ENCODE measurements around the gene WNT6.

Gene WNT6

DNA sequence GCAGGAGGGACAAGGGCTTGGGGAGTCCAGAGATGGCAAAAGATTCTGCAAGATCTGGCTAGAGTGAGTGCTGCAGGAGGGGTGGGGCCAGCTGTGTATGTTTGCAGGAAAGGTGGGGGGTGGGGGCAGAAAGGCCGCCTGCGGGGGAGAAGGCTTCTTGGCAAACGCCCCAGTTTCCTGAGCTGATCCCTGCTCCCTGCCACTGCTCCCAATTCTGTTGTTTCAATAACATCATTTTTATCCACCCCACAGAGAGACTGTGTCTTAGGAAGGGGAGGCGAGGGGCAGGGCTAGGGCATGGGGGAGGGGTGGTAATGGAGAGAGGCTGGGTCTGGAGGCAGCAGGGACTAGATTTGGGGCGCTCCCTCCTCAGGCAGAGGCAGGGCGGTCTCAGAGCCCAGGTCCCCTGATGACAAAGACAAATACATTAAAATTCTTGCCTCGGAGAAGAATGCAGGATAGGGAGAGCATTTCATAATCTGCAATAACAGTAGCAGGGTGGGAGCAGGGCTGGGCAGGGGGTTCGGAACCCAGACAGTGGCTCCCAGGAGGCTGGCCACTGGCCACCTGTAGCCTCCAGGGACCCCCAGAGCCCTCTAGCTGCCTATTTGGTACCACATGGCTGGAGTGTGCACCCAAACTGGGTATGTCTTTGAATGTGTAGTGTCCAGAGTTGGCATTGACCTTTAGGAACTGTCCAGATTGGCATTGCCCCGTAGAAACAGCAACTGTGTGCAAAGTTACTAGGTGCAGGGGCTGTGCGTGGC, 2.1 kb upstream of the WNT6 start:
- DNase-seq (ENCODE audit: low read depth in 2 of 2), result no peak

DNA sequence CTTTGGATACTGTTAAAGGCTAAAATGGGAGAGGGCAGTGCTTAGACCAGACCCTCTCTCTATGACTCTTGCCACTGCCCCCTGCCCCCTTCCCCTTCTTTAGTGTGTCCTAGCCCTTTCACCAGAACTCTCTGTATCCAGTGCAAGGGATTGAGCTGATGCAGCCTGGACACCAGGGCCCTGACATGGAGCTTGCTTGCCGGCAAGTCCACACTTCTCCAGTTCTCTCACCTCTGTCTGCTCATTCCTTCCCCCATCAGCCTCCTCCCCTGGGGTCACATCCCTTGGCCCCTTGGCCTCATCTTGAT, 1.5 kb upstream of the WNT6 start:
- DNase-seq (ENCODE audit: low read depth in 2 of 2), result no peak

DNA sequence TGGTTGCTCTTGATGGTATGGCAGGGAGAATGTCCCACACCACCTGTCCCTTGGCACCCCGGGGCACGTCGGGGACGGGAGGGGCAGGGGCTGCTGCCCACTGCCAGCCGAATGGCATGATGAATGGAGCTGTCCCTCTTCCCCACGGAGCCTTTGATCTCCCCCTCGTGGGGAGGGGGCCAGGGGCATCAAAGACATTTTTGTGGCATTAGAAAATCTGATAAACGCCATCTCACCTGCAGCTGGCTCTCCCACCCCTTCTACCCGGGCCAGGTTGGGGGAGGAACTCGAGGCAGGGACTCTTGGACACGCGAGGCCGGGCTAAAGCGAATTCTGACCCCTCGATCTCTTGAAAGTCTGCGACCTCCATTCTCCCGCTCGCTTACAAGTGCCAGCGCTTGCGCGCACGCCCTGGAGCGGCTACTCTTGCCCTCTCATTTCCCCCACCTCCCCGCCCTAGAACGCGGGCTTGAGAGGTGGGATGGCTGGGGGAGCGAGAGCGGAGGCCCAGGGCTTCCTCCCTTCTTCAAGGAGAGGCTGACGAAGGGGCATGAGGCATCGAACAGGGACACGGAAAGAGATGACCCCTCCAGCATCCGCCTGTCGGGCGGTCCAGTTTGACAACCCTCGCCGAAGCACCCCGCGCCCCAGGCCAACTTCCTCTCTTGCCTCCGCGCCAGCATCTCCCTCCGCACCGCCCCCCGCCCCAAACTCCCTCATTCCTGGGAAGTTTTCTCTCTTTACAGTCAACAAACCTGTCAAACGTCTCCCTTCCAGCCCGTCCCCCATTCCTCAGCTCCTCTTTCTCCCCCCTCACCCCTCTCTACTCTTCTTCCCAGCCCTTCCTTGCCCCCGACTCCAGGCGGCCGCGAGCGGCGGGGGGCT, 692 bp upstream of the WNT6 start:
- no peak for DNase-seq (ENCODE audit: low read depth in 2 of 2)

DNA sequence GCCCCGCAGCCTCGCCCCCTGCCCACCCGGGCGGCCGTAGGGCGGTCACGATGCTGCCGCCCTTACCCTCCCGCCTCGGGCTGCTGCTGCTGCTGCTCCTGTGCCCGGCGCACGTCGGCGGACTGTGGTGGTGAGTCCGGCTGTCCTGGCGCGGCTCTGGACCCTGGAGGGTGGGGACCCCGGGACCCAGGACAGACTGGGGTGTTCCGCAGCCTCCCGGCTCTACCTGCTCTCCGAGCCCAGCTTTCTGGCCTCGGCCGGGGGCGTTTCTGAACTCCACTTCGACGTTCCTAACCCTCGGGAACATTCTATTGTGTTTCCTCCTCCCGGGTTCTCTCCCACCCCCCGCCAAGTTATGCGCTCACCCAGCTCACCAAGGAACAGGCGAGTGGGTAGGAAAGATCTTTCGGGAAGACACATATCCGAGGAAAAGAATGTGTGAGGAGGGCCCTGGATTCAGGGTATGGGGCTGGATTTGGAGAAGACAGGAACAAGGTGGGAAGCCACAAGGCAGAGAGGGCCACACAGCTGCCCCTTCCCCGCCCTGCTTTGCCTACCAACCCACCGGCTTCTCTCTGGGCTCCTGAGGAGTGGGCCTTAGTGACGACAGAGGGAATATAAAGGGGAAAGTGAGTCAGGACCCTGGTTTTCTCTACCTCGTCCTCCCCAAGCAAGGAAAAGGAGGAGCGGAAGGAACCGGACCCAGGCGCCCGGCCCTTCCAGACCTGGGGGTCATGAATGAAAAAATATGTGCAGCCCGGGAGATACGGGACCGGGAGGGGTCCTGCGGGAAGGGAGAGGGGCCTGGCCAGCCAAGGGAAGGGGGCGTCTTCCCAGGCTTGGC, 605 bp downstream of the WNT6 start:
- no peak for DNase-seq (ENCODE audit: low read depth in 2 of 2)

DNA sequence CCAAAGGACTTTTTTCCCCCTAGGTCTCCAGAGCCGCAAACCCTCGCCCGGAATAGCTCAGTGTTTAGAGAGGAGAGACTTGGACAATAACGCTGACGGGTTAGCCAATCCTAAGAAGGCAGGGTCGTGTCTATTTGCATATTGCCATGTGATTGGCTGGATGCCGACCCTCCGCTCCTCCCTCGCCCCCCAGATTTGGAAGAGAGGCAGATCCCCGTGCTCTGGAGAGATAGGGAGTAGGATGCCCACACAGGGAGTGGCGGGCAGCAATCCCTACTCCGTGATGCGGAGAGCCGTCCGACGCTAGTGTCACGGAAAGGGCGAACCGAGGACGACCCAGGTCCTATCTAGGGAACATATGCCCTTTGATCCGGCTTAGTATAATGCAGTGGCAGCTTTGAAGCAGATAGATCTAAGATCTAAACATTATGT, 1.4 kb downstream of the WNT6 start:
- DNase-seq (ENCODE audit: low read depth in 2 of 2), result no peak

DNA sequence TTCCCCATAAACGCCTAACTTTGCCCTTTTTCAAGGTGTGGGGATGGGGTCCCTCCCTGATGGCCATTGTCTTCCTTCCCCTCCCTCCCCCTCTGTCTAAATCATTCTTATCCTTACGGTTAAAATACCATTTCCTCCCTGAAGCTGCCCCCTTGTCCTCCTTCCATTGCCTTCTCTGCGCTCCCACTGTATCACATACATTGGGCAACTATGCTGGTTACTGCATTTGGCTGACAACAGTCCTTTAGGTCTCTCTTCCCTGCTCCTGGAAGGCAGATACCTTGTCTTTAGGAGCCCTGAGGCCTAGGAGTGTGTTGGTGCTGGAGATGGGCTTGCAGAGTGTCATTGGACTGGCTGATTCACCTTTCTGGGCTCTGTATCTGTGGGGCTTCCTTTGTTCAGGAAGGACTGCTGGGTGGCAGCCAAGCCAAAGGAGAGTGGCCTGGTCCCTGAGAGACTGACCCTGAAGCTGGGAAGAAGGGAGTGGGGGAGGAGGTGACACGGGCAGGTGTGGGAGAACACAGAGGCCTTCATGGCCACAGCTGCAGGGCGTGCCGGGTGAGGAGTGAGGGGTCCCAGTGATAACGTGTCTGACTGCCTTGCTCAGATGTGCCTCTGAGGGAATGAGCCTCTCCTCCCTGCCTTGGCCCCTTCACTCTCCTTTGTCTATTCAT, 2.2 kb downstream of the WNT6 start:
- DNase-seq (ENCODE audit: low read depth in 2 of 2), result no peak

DNA sequence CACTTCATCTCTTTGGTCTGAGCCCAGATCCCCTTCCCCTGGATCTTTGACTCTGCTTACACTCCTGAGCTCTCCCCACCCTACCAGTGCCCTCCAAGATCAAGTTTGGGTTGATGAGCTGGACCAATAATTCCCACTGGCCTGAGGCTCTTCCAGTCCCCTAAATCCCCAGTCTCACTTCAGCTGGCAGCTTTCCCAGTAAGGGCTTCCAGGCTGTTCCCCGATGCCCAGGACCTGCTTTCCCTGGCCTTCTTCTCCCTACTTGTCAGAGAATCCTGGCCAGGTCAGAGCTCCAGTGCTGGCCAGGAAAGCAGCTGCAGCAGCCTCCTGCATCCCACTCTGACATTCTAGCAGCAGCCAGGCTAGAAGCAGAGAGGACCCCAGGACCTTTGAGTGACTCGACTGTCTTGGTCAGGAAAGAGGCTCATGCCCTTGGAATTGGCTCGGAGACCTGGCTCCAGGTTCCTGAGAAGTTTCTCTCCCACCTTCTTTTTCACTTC, 3.5 kb downstream of the WNT6 start:
- no peak for DNase-seq (ENCODE audit: low read depth in 2 of 2)

DNA sequence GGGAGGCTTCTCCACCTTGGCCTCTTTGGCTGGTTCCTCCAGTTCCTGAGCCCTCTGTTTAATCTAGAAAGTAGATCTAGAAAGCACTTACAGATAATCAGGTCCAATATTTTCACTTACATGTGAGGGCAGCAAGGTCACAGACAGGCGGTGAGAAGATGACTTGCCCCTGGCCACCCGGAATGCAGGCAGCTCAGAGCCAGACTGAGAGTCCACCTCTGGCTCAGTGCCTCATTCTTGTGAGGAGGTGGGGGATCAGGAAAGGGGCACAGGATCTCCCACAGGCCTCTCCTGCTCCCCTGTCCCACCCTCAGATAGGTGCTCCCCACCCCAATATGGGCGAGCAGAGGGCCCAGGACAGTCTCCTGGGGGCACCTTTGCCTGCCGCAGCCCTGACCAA, 5.8 kb downstream of the WNT6 start:
- DNase-seq (ENCODE audit: low read depth in 2 of 2), result no peak

DNA sequence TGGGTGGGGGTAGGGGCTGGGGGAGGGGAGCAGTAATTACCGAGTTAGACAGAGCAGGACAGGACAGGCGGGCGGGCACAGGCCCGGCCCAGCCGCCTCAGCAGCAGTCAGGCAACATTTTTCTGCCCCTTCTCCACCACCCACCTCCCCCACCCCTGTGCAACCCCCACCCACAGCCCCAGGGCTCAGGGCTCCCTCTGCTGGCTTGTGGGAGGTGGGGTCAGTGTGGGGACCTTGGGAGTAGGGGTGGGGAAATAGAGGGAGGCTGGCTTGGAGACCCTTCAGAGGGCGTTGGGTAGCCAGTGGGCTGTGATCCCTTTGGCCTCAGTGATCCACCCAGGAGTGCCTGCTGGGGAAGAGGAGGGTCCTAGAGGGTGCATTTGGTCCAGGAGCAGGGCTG, 6.4 kb downstream of the WNT6 start:
- DNase-seq (ENCODE audit: low read depth in 2 of 2), result no peak

DNA sequence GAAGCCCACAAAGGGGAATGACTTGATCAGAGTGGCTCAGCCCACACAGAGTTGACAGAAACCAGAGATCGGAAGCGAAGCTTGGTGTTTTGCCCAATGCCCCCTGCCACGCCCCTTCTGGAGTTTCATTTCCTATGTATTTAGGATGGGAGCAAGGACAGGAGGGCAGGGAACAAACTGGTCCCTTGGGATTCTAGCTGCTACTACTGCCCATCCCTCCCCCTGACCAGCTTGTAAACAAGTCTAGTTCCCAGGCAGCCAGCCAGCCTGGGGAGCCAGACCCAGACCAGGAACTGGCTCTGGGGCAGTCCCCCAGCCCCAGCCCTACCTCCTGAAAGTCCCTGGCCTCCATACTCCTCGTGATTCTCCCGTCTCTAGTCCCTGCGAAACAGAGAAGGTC, 8.3 kb downstream of the WNT6 start:
- DNase-seq (ENCODE audit: low read depth in 2 of 2), result no peak

DNA sequence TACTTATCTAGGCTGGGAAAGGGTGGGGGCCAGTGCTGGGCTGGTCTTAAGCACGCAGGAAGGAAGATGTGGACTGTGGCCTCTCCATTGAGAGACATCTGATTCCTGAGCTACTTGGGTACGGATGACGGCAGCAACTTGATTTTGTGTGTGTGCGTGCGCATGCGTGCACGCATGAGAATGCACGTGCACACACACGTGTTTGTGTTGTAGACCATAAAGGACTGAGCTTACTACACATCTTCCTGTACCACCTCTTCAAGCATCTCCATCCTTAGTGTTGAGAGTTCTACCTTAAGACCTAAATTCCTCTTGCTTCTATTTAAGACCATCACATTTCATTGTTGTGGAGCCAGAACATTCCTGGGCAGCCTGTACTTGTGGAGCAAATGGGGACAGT, 9.5 kb downstream of the WNT6 start:
- DNase-seq (ENCODE audit: low read depth in 2 of 2), result no peak

DNA sequence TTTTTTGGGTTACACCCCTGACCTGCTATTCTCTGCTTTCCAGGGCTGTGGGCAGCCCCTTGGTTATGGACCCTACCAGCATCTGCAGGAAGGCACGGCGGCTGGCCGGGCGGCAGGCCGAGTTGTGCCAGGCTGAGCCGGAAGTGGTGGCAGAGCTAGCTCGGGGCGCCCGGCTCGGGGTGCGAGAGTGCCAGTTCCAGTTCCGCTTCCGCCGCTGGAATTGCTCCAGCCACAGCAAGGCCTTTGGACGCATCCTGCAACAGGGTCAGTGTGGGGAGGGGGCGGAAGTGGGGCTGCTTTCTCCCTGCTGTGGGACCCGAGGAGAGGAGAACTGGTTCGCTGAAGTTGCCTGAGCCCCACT, 11.4 kb downstream of the WNT6 start:
- DNase-seq (ENCODE audit: low read depth in 2 of 2), result no peak

DNA sequence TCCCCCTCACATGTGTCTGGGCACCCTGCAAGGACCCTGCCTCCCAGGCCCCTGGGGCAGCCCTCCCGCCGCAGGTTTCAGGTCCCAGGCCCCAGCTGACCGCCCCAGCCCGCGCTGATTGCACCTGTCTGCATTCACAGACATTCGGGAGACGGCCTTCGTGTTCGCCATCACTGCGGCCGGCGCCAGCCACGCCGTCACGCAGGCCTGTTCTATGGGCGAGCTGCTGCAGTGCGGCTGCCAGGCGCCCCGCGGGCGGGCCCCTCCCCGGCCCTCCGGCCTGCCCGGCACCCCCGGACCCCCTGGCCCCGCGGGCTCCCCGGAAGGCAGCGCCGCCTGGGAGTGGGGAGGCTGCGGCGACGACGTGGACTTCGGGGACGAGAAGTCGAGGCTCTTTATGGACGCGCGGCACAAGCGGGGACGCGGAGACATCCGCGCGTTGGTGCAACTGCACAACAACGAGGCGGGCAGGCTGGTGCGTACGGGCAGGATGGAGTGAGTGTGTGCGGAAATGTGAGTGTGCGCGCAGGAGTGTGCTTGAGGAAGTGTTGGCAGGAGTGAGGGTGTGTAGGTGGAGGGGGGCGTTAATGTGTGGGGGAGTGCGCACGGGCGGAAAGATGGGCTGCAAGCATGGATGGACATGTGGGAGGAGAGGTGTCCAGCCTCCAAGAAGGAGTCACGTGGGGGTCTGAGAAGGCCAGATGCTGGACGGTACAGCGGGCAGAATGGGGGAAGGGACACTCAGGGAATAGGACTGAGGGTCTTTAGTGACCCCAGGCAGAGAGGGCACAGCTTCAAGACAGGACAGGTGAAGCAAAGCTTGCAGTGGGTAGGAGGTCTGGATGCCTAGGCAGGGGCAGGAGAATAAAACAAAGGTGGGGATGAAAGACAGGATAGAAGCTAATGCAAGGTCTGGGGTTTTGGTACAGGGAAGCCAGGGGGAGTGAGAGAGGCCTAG, 12.0 kb downstream of the WNT6 start:
- DNase-seq (ENCODE audit: low read depth in 2 of 2), result no peak

DNA sequence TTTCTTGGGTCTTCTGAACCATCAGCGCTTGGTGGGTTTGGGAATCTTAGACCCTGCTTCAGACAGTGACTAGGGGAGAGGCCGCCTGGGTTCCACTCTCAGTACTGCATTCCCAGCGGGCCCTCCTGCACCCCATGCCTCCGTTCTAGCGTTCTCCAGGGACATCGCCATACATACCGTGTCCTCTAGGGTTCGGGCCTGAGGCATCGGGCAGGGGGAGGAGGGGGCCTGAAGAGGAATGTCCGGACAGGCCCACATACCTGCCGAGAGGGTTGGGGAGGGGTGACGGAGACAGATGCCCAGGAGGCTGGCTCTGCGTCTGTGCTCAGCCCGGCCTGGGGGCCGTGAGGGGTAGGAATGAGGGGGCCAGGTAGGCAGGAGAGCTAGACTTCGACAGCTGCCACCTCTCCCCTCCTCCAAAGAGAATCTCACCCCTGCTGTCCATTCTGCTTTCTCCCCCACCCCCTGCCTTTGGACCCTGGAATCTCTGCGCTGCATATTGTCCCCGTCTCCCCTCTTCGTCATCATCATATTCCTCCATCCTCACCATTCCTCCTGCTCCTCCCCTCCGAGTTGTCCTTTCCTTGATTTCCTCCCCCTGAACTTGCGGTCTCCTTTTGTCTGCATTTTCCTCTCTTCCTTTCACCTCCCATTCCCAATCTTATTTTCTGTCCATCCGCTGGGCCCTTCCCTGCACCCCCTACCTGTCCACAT, 13.2 kb downstream of the WNT6 start:
- no peak for DNase-seq (ENCODE audit: low read depth in 2 of 2)

DNA sequence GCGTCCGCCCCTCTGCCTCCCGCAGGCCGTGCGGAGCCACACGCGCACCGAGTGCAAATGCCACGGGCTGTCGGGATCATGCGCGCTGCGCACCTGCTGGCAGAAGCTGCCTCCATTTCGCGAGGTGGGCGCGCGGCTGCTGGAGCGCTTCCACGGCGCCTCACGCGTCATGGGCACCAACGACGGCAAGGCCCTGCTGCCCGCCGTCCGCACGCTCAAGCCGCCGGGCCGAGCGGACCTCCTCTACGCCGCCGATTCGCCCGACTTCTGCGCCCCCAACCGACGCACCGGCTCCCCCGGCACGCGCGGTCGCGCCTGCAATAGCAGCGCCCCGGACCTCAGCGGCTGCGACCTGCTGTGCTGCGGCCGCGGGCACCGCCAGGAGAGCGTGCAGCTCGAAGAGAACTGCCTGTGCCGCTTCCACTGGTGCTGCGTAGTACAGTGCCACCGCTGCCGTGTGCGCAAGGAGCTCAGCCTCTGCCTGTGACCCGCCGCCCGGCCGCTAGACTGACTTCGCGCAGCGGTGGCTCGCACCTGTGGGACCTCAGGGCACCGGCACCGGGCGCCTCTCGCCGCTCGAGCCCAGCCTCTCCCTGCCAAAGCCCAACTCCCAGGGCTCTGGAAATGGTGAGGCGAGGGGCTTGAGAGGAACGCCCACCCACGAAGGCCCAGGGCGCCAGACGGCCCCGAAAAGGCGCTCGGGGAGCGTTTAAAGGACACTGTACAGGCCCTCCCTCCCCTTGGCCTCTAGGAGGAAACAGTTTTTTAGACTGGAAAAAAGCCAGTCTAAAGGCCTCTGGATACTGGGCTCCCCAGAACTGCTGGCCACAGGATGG, 14.0 kb downstream of the WNT6 start:
- DNase-seq (ENCODE audit: low read depth in 2 of 2), result no peak

DNA sequence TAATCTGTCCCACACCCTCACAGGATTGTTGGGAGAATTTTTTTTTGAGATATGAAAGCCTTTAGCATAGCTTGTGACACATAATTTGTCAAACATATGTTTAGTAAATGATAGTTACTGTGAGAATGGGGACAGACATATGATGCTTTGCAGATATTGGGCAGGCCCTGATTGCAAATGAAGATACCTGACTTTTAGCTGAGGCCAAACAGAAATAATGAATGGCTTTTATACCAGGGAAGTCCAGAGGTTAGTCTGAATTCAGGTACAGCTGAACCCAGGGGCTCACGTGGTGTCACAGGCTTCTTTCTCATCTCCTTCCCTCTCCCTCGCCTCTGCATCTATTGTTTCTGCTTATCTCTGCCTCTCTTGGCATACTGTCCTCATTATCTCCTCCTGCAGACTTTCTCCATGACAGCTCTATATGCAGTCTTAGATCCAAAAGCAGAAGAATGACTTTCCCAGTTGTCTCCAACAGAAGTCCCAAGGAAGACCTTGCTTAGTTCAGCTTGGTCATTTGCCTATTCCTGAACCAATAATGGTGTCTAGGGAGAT, 16.2 kb downstream of the WNT6 start:
- no peak for DNase-seq (ENCODE audit: low read depth in 2 of 2)

DNA sequence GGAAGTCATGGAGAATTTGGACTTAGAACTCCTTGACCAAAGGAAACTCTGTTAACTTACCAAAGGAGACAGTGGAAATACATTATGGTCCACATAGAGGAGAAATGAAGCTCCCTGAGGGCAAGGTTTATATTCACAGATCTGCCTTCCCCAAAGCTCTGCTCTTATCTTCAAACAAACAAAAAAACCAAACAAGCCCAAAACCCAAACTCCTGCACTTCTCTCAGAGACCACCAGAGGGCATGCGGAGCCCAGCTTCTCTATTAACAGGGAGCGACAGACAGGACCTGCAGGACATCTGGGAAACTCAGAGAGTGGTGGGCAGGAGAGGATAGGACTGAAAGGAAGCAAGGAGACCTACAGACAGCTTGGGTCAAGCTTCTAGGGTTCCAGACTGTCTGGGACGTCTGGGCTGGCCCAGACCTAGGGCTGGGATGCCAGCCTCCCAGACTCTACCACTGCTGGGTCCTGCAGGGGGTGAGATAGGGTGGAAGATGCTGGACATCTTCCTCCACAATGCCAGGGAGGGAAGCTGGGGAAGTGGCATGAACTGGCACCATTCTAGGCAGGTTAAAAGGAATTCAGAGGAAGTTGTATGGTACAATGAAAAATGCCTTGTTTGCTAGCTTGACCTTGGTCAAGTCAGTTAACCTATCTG, 17.1 kb downstream of the WNT6 start:
- peak; percentile 59 to 71 for DNase-seq (ENCODE audit: low read depth in 2 of 2)

DNA sequence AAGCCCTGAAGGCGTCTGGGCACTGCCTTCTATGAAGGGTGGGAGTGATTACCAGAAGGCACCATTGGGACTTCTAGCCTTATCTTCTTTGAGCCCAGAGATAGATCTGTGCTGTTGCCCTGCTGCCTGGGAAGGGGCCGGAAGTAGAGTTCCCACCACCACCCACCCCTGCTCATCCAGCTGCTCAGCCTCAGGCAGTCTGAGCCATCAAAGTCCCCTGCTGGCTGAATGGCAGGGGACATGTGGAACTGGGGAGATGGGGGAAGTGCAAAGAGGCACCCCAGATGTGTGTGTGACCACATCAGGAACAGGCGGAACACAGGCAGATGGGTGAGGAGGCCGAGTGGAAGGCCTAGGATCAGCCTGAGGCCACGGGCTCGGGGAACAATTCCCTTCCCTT, 17.7 kb downstream of the WNT6 start:
- no peak for DNase-seq (ENCODE audit: low read depth in 2 of 2)
